Retinal pigment epithelial cell (primary cell): ENCODE data around the gene PPIL6.
"Not testable (repeated sequence)": the region's sequence is repeated elsewhere in the genome, so short reads cannot be mapped to it uniquely, and the experiment has no call there.

Experiments used
- DNase-seq: peaks from one replicate; pipeline ENCODE4 v3.0.0-alpha.2; 2010; ENCODE audit warnings: low read depth
- H3K4me3 ChIP-seq: 2 replicates; pipeline ENCODE4 v1.5.1; 2011; ENCODE audit warnings: mild to moderate bottlenecking, low read length, control low read depth, moderate library complexity
- CTCF ChIP-seq: conservative IDR thresholded peaks from 2 replicates; pipeline ENCODE4 v1.5.1; 2011; ENCODE audit warnings: low read depth, low read length, control low read depth, inconsistent platforms

Gene PPIL6

GRCh38 chr6:109467696-109468095, 27.3 kb upstream of the PPIL6 start:
- no peak for TF ChIP-seq CTCF

GRCh38 chr6:109466212-109466923, 25.9 kb upstream of the PPIL6 start:
- H3K4me3 ChIP-seq = no peak overlapping the region
- no peak for TF ChIP-seq CTCF
- no peak for DNase-seq

More at GRCh38 chr6:109467696-109468095, 27.3 kb upstream of the PPIL6 start:
- H3K4me3 ChIP-seq = no peak overlapping the region
- no peak for DNase-seq

- TF ChIP-seq CTCF = no peak
- H3K4me3 ChIP-seq = no peak overlapping the region
- DNase-seq = no peak
These were observed 25.3 kb upstream of the PPIL6 start for GRCh38 chr6:109465772-109466171.

GRCh38 chr6:109461733-109462526, 21.5 kb upstream of the PPIL6 start:
- H3K4me3 ChIP-seq = no peak overlapping the region
- DNase-seq = no peak
- TF ChIP-seq CTCF = no peak

- not testable (repeated sequence) for DNase-seq, H3K4me3 ChIP-seq
These were observed 20.8 kb upstream of the PPIL6 start for GRCh38 chr6:109461205-109461604.

GRCh38 chr6:109460161-109460829, 19.9 kb upstream of the PPIL6 start:
- H3K4me3 ChIP-seq = no peak overlapping the region
- TF ChIP-seq CTCF = no peak
- peak; percentile 69 for DNase-seq

- DNase-seq = no peak
- no peak for TF ChIP-seq CTCF
- H3K4me3 ChIP-seq = no peak overlapping the region
These were observed 18.5 kb upstream of the PPIL6 start for GRCh38 chr6:109458774-109459531.
